Measurements from ENCODE around the gene ZNF580. TPM values are rescaled to one million over a fixed set of nuclear protein-coding genes. Genes with fewer than 3 reads are reported as not detected.

ZNF580 gene
- total RNA-seq, 1 donor from 2014 or later = 11.8 TPM

DNA sequence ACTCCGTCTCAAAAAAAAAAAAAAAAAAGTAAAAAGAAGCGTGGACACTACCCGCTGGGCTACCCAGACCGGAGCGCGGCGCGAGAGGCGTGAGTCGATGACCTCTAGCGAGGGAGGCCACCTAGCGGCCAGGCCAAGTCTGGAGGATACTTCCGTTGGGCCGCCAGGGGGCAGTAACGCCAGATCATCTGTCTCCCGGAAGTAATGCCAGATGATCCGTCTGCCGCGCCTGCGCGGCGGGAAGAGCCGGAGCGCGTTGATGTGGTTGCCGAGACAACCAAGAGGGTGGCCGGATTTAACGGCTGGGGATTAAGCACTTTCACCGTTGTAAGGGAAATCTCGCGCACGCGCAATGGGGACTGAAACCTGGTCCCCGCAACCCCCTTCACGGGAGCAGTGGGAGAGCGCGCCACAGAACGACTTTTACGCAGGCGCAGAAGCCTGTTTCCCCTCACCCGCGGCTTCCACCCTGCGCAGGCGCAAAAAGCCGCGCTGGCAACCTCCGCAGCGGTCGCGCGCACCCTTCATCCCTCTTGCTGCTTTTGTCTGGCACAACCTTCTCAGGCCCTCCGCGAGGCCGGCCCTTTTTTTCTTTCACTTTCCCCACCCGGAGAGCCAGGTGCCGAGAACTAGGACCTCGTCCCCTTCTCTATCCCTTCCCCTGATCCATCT is 13.0 kb downstream of the ZNF580 start:
- H3K9me3 ChIP-seq (replicated peaks) = no peaks in the 10 kb centered on the region
- H3K36me3 ChIP-seq = peaks cover 10% of the 10 kb centered on the region
- no peaks in the 10 kb centered on the region for H3K27me3 ChIP-seq (ENCODE audit: low read depth)
- TF ChIP-seq, protein P1, sequence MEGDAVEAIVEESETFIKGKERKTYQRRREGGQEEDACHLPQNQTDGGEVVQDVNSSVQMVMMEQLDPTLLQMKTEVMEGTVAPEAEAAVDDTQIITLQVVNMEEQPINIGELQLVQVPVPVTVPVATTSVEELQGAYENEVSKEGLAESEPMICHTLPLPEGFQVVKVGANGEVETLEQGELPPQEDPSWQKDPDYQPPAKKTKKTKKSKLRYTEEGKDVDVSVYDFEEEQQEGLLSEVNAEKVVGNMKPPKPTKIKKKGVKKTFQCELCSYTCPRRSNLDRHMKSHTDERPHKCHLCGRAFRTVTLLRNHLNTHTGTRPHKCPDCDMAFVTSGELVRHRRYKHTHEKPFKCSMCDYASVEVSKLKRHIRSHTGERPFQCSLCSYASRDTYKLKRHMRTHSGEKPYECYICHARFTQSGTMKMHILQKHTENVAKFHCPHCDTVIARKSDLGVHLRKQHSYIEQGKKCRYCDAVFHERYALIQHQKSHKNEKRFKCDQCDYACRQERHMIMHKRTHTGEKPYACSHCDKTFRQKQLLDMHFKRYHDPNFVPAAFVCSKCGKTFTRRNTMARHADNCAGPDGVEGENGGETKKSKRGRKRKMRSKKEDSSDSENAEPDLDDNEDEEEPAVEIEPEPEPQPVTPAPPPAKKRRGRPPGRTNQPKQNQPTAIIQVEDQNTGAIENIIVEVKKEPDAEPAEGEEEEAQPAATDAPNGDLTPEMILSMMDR (IDR thresholded peaks at IDR 0.05; ENCODE audit: borderline replicate concordance) = peak; percentile 96
- H3K27ac ChIP-seq (replicated peaks) = peak overlapping the region; percentile 98
- intact Hi-C loops (cut with micrococcal nuclease) = no loop called here
- H3K4me1 ChIP-seq = peaks cover 59% of the 10 kb centered on the region
- peak overlapping the region; percentile 88 for H3K4me3 ChIP-seq
- peak; percentile 97 for DNase-seq

GRCh38 chr19:55654323-55654867 is 13.6 kb downstream of the ZNF580 start:
- TF ChIP-seq, protein P1 (IDR thresholded peaks at IDR 0.05; ENCODE audit: borderline replicate concordance) = no peak
- Histone ChIP-seq H3K27me3 (ENCODE audit: low read depth) (no peaks in the 10 kb centered on the region), H3K36me3 (peaks cover 13% of the 10 kb centered on the region), H3K4me3 (peak overlapping the region; percentile 88), H3K4me1 (peaks cover 59% of the 10 kb centered on the region), H3K27ac (replicated peaks) (peak overlapping the region; percentile 98), H3K9me3 (replicated peaks) (no peaks in the 10 kb centered on the region)
- peak; percentile 99 for DNase-seq
- intact Hi-C loops (cut with micrococcal nuclease) = no loop called here

- intact Hi-C loops (cut with micrococcal nuclease) = no loop called here
Measured at GRCh38 chr19:55654868-55655647, 14.3 kb downstream of the ZNF580 start, which contains the start of gene U2AF2. U2AF2 (plus strand) TSS chr19:55655035; CDS start chr19:55655105, 70 bp downstream.

GRCh38 chr19:55655648-55656040 is 14.8 kb downstream of the ZNF580 start:
- no peaks in the 10 kb centered on the region for H3K9me3 ChIP-seq (replicated peaks)
- H3K27me3 ChIP-seq (ENCODE audit: low read depth) = no peaks in the 10 kb centered on the region
- H3K36me3 ChIP-seq = peaks cover 24% of the 10 kb centered on the region
- peaks cover 66% of the 10 kb centered on the region for H3K4me1 ChIP-seq
- intact Hi-C loops (cut with micrococcal nuclease) = no loop called here
- peak overlapping the region; percentile 98 for H3K27ac ChIP-seq (replicated peaks)
- TF ChIP-seq, protein P1 (IDR thresholded peaks at IDR 0.05; ENCODE audit: borderline replicate concordance) = no peak
- no peak for DNase-seq
- H3K4me3 ChIP-seq = peak overlapping the region; percentile 88

More at GRCh38 chr19:55654868-55655647, 14.3 kb downstream of the ZNF580 start, which contains the start of gene U2AF2:
- Histone ChIP-seq H3K4me3 (peak within 1 kb of the TSS; percentile 88), H3K4me1 (peaks cover 61% of the 10 kb centered on the region), H3K27ac (replicated peaks) (peak within 1 kb of the TSS; percentile 98), H3K27me3 (ENCODE audit: low read depth) (no peaks in the 10 kb centered on the region), H3K9me3 (replicated peaks) (no peaks in the 10 kb centered on the region), H3K36me3 (peaks cover 18% of the 10 kb centered on the region)
- DNase-seq = peak; percentile 95
- TF ChIP-seq, protein P1 (IDR thresholded peaks at IDR 0.05; ENCODE audit: borderline replicate concordance) = no peak

- peaks cover 66% of the 10 kb centered on the region for H3K4me1 ChIP-seq
- H3K4me3 ChIP-seq = peak overlapping the region; percentile 88
- intact Hi-C loops (cut with micrococcal nuclease) = no loop called here
- peaks cover 29% of the 10 kb centered on the region for H3K36me3 ChIP-seq
- no peak overlapping the region for H3K27ac ChIP-seq (replicated peaks)
- no peak for DNase-seq
- H3K27me3 ChIP-seq (ENCODE audit: low read depth) = no peaks in the 10 kb centered on the region
- H3K9me3 ChIP-seq (replicated peaks) = no peaks in the 10 kb centered on the region
- TF ChIP-seq, protein P1 (IDR thresholded peaks at IDR 0.05; ENCODE audit: borderline replicate concordance) = no peak
Measured at GRCh38 chr19:55656552-55656951, 15.8 kb downstream of the ZNF580 start.

Measured in left ventricle myocardium inferior (tissue), 1 donor.